Activated T-helper 1 cell treated with anti-CD3 and anti-CD28 coated beads, Interleukin-12 subunit alpha, Interleukin-12 subunit beta, Interleukin-2, Interleukin-4 antibody, amounts not matched to agents 30 ng/mL and 10 ng/mL and 1 ng/mL, durations not matched to agents 14 hours and 24 hours and 36 hours (primary cell): ENCODE results near the gene EYS. TPM values are rescaled to one million over a fixed set of nuclear protein-coding genes. Genes with fewer than 3 reads are reported as not detected.

Source experiments
- DNase-seq: peaks from one replicate; pipeline ENCODE4 v3.0.0; 2021; ENCODE audit warnings: low spot score
- H3K27ac Mint-ChIP-seq: one replicate; pipeline ENCODE4 v1.8.0; 2021; ENCODE audit warnings: mild to moderate bottlenecking, mixed read lengths
- H3K27me3 Mint-ChIP-seq: one replicate; pipeline ENCODE4 v1.8.0; 2022; ENCODE audit warnings: mild to moderate bottlenecking, moderate library complexity, mixed read lengths; ENCODE audit not compliant: insufficient read depth
- H3K36me3 Mint-ChIP-seq: one replicate; pipeline ENCODE4 v1.8.0; 2021; ENCODE audit warnings: low read depth, mixed read lengths
- H3K4me1 Mint-ChIP-seq: one replicate; pipeline ENCODE4 v1.8.0; 2021; ENCODE audit warnings: low read depth, mixed read lengths
- H3K4me3 Mint-ChIP-seq: one replicate; pipeline ENCODE4 v1.8.0; 2021; ENCODE audit warnings: mild to moderate bottlenecking, moderate library complexity, mixed read lengths
- H3K9me3 Mint-ChIP-seq: one replicate; pipeline ENCODE4 v1.8.0; 2021; ENCODE audit warnings: mixed read lengths
- intact Hi-C: fragments of 100-400 bp; cut with micrococcal nuclease; formaldehyde crosslinking; loops from one replicate; pipeline ENCODE4 v1.15.1; 2024
- total RNA-seq: library from RNA; stranded (reverse); gene quantifications from 2 replicates; pipeline ENCODE4 v1.2.3, GENCODE V29; 2022

The EYS gene
- total RNA-seq, 1 donor from 2014 or later: not detected

GRCh38 chr6:64122712-64123375 is 1584.2 kb downstream of the EYS start:
- H3K4me3 Mint-ChIP-seq: no peak overlapping the region
- no peaks in the 10 kb centered on the region for H3K36me3 Mint-ChIP-seq
- DNase-seq: no peak
- H3K4me1 Mint-ChIP-seq: no peaks in the 10 kb centered on the region
- H3K27ac Mint-ChIP-seq: no peak overlapping the region
- H3K27me3 Mint-ChIP-seq: no peaks in the 10 kb centered on the region
- no peaks in the 10 kb centered on the region for H3K9me3 Mint-ChIP-seq
- intact Hi-C loops: no loop called here

GRCh38 chr6:64121011-64121565 is 1585.9 kb downstream of the EYS start:
- DNase-seq: no peak
- Mint-ChIP-seq H3K9me3 (peaks cover 4% of the 10 kb centered on the region), H3K36me3 (no peaks in the 10 kb centered on the region), H3K4me3 (no peak overlapping the region), H3K27ac (no peak overlapping the region), H3K4me1 (no peaks in the 10 kb centered on the region), H3K27me3 (no peaks in the 10 kb centered on the region)
- intact Hi-C loops: no loop called here

GRCh38 chr6:64113704-64114103 is 1593.3 kb downstream of the EYS start:
- Mint-ChIP-seq H3K27ac (no peak overlapping the region), H3K9me3 (peaks cover 4% of the 10 kb centered on the region), H3K36me3 (no peaks in the 10 kb centered on the region), H3K4me1 (no peaks in the 10 kb centered on the region), H3K27me3 (no peaks in the 10 kb centered on the region), H3K4me3 (no peak overlapping the region)
- intact Hi-C loops: no loop called here
- no peak for DNase-seq

- H3K27ac Mint-ChIP-seq: no peak overlapping the region
- no peaks in the 10 kb centered on the region for H3K9me3 Mint-ChIP-seq
- no peaks in the 10 kb centered on the region for H3K4me1 Mint-ChIP-seq
- intact Hi-C loops: no loop called here
- no peaks in the 10 kb centered on the region for H3K27me3 Mint-ChIP-seq
- H3K36me3 Mint-ChIP-seq: no peaks in the 10 kb centered on the region
- no peak overlapping the region for H3K4me3 Mint-ChIP-seq
- DNase-seq: no peak
Observed at GRCh38 chr6:64104051-64104450, 1603.0 kb downstream of the EYS start.

- intact Hi-C loops: no loop called here
- Mint-ChIP-seq H3K27ac (no peak overlapping the region), H3K4me1 (no peaks in the 10 kb centered on the region), H3K4me3 (no peak overlapping the region), H3K9me3 (no peaks in the 10 kb centered on the region), H3K36me3 (no peaks in the 10 kb centered on the region), H3K27me3 (no peaks in the 10 kb centered on the region)
- DNase-seq: no peak
Observed at GRCh38 chr6:64103480-64103879, 1603.5 kb downstream of the EYS start.

- no peak overlapping the region for H3K4me3 Mint-ChIP-seq
- no peak overlapping the region for H3K27ac Mint-ChIP-seq
- no peaks in the 10 kb centered on the region for H3K27me3 Mint-ChIP-seq
- H3K9me3 Mint-ChIP-seq: peaks cover 5% of the 10 kb centered on the region
- H3K36me3 Mint-ChIP-seq: no peaks in the 10 kb centered on the region
- H3K4me1 Mint-ChIP-seq: no peaks in the 10 kb centered on the region
- intact Hi-C loops: no loop called here
- DNase-seq: no peak
Observed at GRCh38 chr6:64100702-64101303, 1606.2 kb downstream of the EYS start.

GRCh38 chr6:64090352-64090751 is 1616.7 kb downstream of the EYS start:
- no peak for DNase-seq
- Mint-ChIP-seq H3K36me3 (no peaks in the 10 kb centered on the region), H3K27me3 (no peaks in the 10 kb centered on the region), H3K9me3 (peaks cover 14% of the 10 kb centered on the region), H3K4me1 (no peaks in the 10 kb centered on the region), H3K27ac (no peak overlapping the region), H3K4me3 (no peak overlapping the region)
- intact Hi-C loops: no loop called here

- intact Hi-C loops: no loop called here
- Mint-ChIP-seq H3K36me3 (no peaks in the 10 kb centered on the region), H3K27ac (no peak overlapping the region), H3K27me3 (no peaks in the 10 kb centered on the region), H3K4me1 (no peaks in the 10 kb centered on the region), H3K4me3 (no peak overlapping the region), H3K9me3 (peaks cover 4% of the 10 kb centered on the region)
- DNase-seq: no peak
Observed at GRCh38 chr6:64085126-64085525, 1621.9 kb downstream of the EYS start.

- Mint-ChIP-seq H3K9me3 (peaks cover 4% of the 10 kb centered on the region), H3K4me3 (no peak overlapping the region), H3K36me3 (no peaks in the 10 kb centered on the region), H3K27ac (no peak overlapping the region), H3K4me1 (no peaks in the 10 kb centered on the region), H3K27me3 (no peaks in the 10 kb centered on the region)
- DNase-seq: no peak
- intact Hi-C loops: no loop called here
Observed at GRCh38 chr6:64084185-64084663, 1622.8 kb downstream of the EYS start.

GRCh38 chr6:64083261-64083660 is 1623.8 kb downstream of the EYS start:
- Mint-ChIP-seq H3K27me3 (no peaks in the 10 kb centered on the region), H3K4me3 (no peak overlapping the region), H3K36me3 (no peaks in the 10 kb centered on the region), H3K27ac (no peak overlapping the region), H3K9me3 (peaks cover 4% of the 10 kb centered on the region), H3K4me1 (no peaks in the 10 kb centered on the region)
- intact Hi-C loops: no loop called here
- DNase-seq: no peak

- Mint-ChIP-seq H3K9me3 (peaks cover 4% of the 10 kb centered on the region), H3K27me3 (no peaks in the 10 kb centered on the region), H3K4me3 (no peak overlapping the region), H3K27ac (no peak overlapping the region), H3K4me1 (no peaks in the 10 kb centered on the region), H3K36me3 (no peaks in the 10 kb centered on the region)
- no peak for DNase-seq
- intact Hi-C loops: no loop called here
Observed at GRCh38 chr6:64081453-64081852, 1625.6 kb downstream of the EYS start.

- DNase-seq: no peak
- Mint-ChIP-seq H3K27ac (no peak overlapping the region), H3K4me1 (no peaks in the 10 kb centered on the region), H3K4me3 (no peak overlapping the region), H3K36me3 (no peaks in the 10 kb centered on the region), H3K9me3 (no peaks in the 10 kb centered on the region), H3K27me3 (no peaks in the 10 kb centered on the region)
- intact Hi-C loops: no loop called here
Observed at GRCh38 chr6:64074981-64075380, 1632.0 kb downstream of the EYS start.

- no peak overlapping the region for H3K27ac Mint-ChIP-seq
- no peaks in the 10 kb centered on the region for H3K4me1 Mint-ChIP-seq
- H3K4me3 Mint-ChIP-seq: no peak overlapping the region
- DNase-seq: no peak
- no peaks in the 10 kb centered on the region for H3K36me3 Mint-ChIP-seq
- intact Hi-C loops: no loop called here
- H3K27me3 Mint-ChIP-seq: no peaks in the 10 kb centered on the region
- no peaks in the 10 kb centered on the region for H3K9me3 Mint-ChIP-seq
Observed at GRCh38 chr6:64072686-64073085, 1634.3 kb downstream of the EYS start.
